ENCODE measurements around the gene CYP4F22.

- TF ChIP-seq EZH2 (IDR thresholded peaks at IDR 0.05) = no peak
- no peak for TF ChIP-seq EZH2phosphoT487 (IDR thresholded peaks at IDR 0.05)
- TF ChIP-seq, protein P1, sequence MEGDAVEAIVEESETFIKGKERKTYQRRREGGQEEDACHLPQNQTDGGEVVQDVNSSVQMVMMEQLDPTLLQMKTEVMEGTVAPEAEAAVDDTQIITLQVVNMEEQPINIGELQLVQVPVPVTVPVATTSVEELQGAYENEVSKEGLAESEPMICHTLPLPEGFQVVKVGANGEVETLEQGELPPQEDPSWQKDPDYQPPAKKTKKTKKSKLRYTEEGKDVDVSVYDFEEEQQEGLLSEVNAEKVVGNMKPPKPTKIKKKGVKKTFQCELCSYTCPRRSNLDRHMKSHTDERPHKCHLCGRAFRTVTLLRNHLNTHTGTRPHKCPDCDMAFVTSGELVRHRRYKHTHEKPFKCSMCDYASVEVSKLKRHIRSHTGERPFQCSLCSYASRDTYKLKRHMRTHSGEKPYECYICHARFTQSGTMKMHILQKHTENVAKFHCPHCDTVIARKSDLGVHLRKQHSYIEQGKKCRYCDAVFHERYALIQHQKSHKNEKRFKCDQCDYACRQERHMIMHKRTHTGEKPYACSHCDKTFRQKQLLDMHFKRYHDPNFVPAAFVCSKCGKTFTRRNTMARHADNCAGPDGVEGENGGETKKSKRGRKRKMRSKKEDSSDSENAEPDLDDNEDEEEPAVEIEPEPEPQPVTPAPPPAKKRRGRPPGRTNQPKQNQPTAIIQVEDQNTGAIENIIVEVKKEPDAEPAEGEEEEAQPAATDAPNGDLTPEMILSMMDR (IDR thresholded peaks at IDR 0.05) = no peak
Observed at GRCh38 chr19:15524781-15525180, 16.5 kb downstream of the CYP4F22 start.

Measured in neural progenitor cell (in vitro differentiated cells).